ENCODE results near the gene ROPN1L.
"Not testable (repeated sequence)": the region's sequence is repeated elsewhere in the genome, so short reads cannot be mapped to it uniquely, and the experiment has no call there.

ROPN1L gene

DNA sequence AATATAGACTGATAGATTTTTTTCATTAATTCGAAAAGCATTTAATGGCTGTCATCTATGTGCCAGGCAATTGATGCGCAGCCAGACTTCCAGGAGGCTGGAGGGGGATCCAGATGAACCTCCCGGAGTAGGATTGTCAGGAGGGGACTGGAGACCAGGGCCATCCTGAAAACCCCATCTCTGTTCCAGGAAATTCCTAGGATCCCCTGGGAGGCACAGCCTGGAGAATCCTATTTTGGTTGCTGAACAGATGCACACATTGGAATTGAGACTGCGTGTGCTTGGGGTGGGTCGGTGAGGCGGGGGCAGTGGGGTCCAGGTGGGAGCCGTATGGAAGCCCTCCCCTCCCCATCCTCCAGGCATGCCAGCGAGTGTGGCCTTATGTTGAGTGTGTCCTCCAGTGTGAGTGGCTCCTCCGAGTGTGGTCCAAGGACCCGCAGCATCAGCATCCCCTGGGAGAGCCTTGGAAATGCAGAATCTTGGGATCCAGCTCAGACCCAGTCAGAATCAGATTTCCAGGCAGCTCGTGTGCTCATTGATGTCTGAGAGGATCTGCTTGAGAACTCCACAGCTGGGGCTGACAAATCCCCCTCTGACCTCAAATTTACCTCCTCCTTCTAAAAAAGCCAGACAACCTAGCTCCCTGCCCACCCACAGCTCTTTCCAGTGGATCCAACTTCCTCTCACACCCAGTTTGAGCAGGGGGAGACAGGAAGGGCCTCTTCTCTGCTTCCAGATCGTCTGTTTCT is 38.7 kb downstream of the ROPN1L start:
- DNase-seq: no peak

DNA sequence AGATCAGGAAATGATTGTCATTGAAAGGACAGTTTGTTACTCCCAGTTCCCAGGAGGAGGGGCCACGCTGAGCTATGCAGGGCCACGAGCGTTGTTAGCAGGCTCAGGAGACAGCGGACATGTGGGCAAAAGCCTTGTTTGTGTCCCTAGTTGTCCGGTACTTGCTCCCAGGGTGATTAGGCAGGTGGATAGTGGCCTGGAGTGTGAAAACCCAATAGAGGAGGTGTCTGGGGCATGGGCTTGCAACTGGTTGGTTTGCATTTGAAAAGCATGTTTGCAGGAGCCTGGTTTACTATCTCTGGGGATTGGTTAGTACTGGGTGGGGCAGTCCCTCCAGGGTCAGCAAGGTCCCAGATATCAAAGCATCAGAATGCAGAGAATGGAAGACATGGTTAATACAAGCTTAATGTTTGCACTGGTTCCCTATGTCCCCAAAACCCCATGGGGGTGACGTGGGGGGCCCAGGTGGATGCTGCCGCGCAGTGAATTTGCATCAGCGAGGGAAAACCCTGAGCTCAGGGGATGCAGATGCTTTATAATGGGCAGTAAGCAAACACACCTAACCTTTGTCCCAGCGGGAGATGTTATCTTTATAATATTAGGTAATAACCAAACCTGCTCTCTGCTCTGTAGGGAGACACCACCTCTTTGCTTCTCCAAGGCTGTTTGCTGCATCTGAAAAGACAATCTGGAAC is 39.7 kb downstream of the ROPN1L start:
- no peak for DNase-seq

- no peak for DNase-seq
These were observed 41.3 kb downstream of the ROPN1L start for GRCh38 chr5:10482791-10483530.

DNA sequence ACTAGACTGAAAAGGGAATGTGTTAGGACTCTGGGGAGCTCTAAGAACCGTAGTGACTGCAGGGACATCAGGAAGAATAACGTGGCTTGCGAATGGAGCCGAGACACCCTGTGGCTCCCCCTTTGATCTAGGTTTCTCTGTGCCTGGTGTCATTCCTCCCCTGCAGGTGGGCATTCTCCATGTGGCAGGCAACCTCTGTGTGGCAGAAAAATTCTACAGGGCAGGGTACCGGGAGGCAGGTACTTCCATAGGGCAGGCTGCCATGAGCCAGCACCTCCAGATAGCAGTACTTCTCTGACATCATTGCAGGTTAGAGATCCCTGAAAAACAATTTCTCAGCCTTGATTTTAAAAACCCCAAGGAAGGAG is 43.1 kb downstream of the ROPN1L start:
- DNase-seq: no peak

GRCh38 chr5:10485142-10485795 is 43.6 kb downstream of the ROPN1L start:
- DNase-seq: peak; percentile 99

GRCh38 chr5:10485897-10486296 is 44.2 kb downstream of the ROPN1L start:
- DNase-seq: no peak

GRCh38 chr5:10486511-10487344 is 45.0 kb downstream of the ROPN1L start:
- no peak for DNase-seq

- no peak for DNase-seq
These were observed 46.5 kb downstream of the ROPN1L start for GRCh38 chr5:10488144-10488543.

GRCh38 chr5:10489810-10490426 is 48.2 kb downstream of the ROPN1L start:
- peak; percentile 56 for DNase-seq

DNA sequence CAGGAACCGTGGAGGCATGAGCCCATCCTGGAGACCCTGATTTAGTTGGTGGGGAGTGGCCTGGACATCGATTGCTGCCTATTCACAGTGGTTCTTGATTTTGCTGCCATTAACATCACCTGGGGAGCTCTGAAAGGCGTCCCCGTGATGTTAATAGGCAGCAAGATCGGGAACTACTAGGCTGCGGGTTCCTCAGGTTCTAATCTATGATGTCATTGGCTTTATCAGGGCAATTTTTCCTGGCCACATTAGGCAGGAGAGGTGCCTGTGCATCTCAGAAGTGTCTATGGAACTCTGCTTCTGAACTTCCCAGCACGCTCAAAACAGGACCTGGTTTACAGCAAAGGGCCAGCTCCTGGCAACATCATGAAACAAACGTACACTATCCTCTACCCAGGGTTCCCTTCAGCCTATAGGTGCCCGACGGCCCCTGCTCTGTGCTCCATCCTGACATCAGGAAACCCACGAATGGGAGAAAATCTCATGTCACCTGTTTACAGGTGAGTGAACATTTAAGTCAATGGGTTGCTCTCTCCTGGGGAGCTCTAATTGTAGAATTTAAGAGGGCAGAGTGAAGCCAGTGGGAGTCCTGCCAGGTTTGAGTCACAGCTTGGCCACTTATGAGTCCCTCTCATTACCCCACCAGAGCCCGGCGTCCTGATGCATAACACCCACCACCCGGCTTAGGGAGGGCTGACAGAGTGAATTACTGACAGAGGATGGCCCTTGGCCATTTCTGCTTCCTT is 49.4 kb downstream of the ROPN1L start:
- no peak for DNase-seq

- no peak for DNase-seq
These were observed 50.0 kb downstream of the ROPN1L start for GRCh38 chr5:10491673-10492026.

DNA sequence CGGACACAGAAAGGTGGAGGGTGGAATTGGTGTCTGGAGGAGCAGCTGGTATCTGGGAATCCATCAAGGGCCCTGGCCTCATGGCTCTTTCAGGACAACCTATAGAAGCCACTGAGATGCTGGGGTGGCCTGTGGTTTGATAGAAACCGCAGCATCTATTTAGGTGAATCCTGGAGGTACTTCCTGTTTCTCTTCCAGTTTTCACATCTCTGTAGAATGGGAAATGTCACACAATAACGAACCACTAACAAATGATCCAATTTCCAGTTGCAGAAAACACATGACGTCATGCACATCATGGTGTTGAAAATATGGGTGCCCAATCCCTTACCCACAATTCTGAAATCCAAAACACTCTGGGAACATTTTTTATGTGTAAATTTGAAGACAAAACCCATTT is 52.2 kb downstream of the ROPN1L start:
- DNase-seq: no peak

GRCh38 chr5:10494497-10494896 is 52.8 kb downstream of the ROPN1L start:
- DNase-seq: not testable (repeated sequence)

GRCh38 chr5:10497554-10497953 is 55.9 kb downstream of the ROPN1L start:
- DNase-seq: no peak

DNA sequence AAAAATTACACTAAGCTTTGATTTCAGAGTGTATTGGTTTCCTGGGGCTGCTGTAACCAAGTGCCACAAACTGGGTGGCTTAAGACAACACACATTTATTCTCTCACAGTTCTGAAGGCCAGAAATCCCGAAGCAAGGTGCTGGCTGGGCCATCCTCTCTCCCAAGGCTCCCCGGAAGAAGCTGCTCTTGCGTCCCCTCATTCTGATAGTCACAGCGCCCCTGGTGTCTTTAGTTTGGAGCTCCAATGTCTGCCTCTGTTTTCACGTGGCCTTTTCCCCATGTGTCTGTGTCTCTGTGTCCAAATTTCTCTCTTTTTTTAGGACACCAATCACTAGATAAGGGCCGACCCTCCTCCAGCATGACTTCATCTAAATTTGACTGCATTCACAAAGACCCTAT is 56.7 kb downstream of the ROPN1L start:
- peak; percentile 22 for DNase-seq

DNA sequence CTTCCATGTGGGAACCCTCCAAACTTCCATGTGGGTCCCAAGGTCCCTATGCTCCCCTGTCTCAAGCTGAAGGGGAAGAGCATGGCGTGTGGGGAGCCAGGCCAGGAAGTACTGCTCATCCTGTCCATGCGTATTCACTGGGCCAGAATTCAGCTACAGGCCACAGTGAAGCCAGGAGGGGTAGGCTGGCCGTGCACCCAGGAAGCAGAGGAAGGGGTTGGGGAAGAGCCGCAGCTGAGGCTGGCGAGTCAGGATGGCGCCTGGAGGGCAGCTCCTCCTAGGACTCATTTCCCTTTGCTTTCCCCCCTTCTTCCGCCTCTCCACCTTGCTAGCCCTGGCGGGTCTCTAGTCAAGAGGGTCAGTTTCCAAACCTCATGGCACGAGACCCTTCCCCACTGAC is 57.4 kb downstream of the ROPN1L start:
- no peak for DNase-seq

GRCh38 chr5:10499776-10500175 is 58.1 kb downstream of the ROPN1L start:
- no peak for DNase-seq

DNA sequence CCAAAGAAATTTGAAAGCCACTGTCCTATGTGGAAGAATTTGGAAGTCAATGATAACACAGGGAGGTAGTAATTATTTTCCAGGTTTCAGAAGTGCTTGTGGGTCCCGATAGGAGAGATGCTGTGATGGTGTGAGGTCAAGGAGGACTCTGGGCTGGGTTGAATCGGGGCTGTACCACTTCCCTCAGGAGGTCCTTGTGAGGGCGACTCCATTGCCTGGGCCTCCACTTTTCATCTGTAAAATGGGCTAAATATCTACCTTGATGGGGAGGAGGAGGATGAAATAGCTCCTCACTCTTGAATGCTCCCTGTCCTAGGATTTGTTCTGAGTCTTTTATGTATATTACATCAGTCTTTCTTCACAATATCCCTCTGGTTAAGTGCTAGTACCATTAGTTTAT is 59.0 kb downstream of the ROPN1L start:
- no peak for DNase-seq

DNA sequence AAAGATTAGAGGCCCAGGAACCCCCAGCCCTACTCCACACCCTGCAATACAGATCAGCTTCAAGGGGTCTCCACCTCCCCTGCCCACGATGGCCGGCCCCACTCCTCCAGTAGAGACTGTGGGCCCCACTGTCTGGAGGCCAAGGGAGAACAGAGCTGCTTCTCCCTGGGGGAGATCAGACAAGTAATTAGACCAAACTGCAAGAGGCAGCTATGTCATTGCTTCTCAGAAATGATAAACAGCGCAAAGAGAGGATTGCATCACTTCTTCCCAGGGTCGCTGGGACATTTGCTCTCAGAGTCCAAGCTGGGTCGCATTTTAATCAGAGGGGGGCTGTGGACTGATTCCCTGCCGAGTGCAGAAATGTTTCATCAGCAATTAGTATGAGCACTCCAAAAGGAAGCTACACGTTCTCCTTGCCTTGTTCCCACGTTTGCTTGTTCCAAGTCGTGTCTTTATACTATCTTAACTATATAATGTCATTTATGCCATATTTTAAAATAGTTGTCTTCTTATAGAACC is 59.9 kb downstream of the ROPN1L start:
- peak; percentile 86 for DNase-seq

DNA sequence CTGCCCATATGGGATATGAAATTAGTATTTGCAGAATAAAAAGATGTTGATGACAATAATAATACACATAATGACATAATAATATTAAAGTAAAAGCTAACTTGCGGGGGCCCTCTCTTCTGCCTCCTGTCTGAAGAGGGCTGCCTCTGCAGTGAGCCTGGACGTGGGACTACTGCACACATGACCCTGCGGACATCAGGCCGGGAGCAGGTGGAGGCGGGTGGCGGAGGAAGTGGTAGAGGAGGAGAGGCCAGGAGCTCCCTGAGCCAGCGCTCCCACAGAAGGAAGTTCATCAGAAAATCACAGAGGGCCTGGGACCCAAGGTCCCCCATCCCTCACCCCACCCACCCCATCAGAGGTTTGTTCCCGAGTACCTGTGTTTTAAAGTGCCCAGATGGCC is 60.5 kb downstream of the ROPN1L start:
- DNase-seq: no peak

DNA sequence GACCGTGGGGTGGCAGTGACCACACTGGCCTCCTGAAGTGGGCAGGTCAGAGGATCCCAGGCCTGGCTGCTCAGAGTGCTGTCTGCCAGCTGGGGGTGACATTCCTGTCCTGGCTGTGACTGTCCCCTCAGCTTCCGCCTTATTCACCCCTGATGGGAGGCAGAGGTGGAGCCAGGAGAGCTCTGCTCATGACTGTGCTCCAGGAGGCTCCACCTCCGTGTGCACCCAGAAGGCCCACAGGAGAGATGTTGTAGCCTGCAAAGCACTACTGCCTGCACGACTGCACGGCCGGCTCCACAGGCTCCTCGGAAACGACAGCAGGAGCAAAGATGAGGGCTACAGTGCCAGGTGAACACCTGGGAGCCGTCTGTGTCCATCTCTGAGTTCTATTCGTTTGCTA is 60.9 kb downstream of the ROPN1L start:
- no peak for DNase-seq

All from OCI-M1 (cell line).